Vagina (tissue), 2 donors: ENCODE results near the gene COPZ1. TPM values are rescaled to one million over a fixed set of nuclear protein-coding genes. Genes with fewer than 3 reads are reported as not detected.

Experiments
- DNase-seq, 2 donors: peaks; one replicate each; pipeline ENCODE4 v3.0.0-alpha.2; 2017; ENCODE audit errors: extremely low spot score in 2 of 2
- H3K27ac ChIP-seq: fragments of 200-600 bp; sonication (generic); one replicate; pipeline ENCODE4 v1.5.1; 2019
- H3K27me3 ChIP-seq: fragments of 200-600 bp; sonication (generic); one replicate; pipeline ENCODE4 v1.5.1; 2019
- H3K36me3 ChIP-seq, 2 donors: fragments of 200-600 bp; sonication (generic); one replicate each; pipeline ENCODE4 v1.5.1; 2017 to 2019
- H3K4me1 ChIP-seq: fragments of 200-600 bp; sonication (generic); one replicate; pipeline ENCODE4 v1.5.1; 2019
- H3K4me3 ChIP-seq, 2 donors: fragments of 200-600 bp; sonication (generic); 1 replicate in 1 of 2; 2 replicates in 1 of 2; pipeline ENCODE4 v1.5.1; 2016 to 2019
- H3K9me3 ChIP-seq: fragments of 200-600 bp; sonication (generic); one replicate; pipeline ENCODE4 v1.5.1; 2019
- CTCF ChIP-seq, 3 experiments: fragments of 450-650 bp in 2 of 3; fragments of 200-600 bp in 1 of 3; sonication (generic) in 1 of 3; IDR thresholded peaks; one replicate each; pipeline ENCODE4 v1.5.1; 2017 to 2019; ENCODE audit warnings: antibody characterized with exemption in 3 of 3, mild to moderate bottlenecking in 2 of 3, moderate library complexity in 2 of 3
- POLR2A ChIP-seq, 2 donors: fragments of 450-650 bp; IDR thresholded peaks; one replicate each; pipeline ENCODE4 v1.6.1; 2017; ENCODE audit warnings: antibody characterized with exemption in 2 of 2, mild to moderate bottlenecking in 2 of 2, moderate library complexity in 2 of 2
- POLR2AphosphoS5 ChIP-seq, 2 donors: sonication (generic); formaldehyde crosslinking; IDR thresholded peaks; one replicate each; pipeline ENCODE4 v1.9.0; 2017; ENCODE audit warnings: antibody characterized with exemption in 2 of 2, mild to moderate bottlenecking in 2 of 2, low read depth in 1 of 2; ENCODE audit not compliant: insufficient read depth in 1 of 2
- intact Hi-C: fragments of 100-400 bp; cut with DNase I; formaldehyde crosslinking; loops from one replicate; pipeline ENCODE4 v1.15.1; 2023
- total RNA-seq: library from RNA; depleted of rRNA; stranded (reverse); fragments of >200 nt; gene quantifications from one replicate; pipeline ENCODE4 v1.2.3, GENCODE V29; 2016

Gene COPZ1
- total RNA-seq, 1 donor from 2014 or later = 47.6 TPM

- intact Hi-C loops = no loop called here
- DNase-seq = no peak
- no peak for TF ChIP-seq CTCF (IDR thresholded peaks at IDR 0.05)
- TF ChIP-seq POLR2A (IDR thresholded peaks at IDR 0.05) = no peak
- TF ChIP-seq POLR2AphosphoS5 (IDR thresholded peaks at IDR 0.05; ENCODE audit: insufficient read depth in 1 of 2, low read depth in 1 of 2) = no peak
- no peak overlapping the region for H3K27ac ChIP-seq
- H3K36me3 ChIP-seq = no peaks in the 10 kb centered on the region
- H3K27me3 ChIP-seq = no peaks in the 10 kb centered on the region
- no peak overlapping the region for H3K4me3 ChIP-seq
- H3K9me3 ChIP-seq = no peaks in the 10 kb centered on the region
- peaks cover 12% of the 10 kb centered on the region for H3K4me1 ChIP-seq
Measured at GRCh38 chr12:54299515-54300224, 25.3 kb upstream of the COPZ1 start.

GRCh38 chr12:54300225-54300731 lies 24.7 kb upstream of the COPZ1 start:
- Histone ChIP-seq H3K27me3 (no peaks in the 10 kb centered on the region), H3K36me3 (no peaks in the 10 kb centered on the region), H3K4me1 (peaks cover 12% of the 10 kb centered on the region), H3K9me3 (no peaks in the 10 kb centered on the region), H3K4me3 (no peak overlapping the region), H3K27ac (no peak overlapping the region)
- intact Hi-C loops = no loop called here
- no peak for TF ChIP-seq POLR2AphosphoS5 (IDR thresholded peaks at IDR 0.05; ENCODE audit: insufficient read depth in 1 of 2, low read depth in 1 of 2)
- no peak for TF ChIP-seq POLR2A (IDR thresholded peaks at IDR 0.05)
- no peak for TF ChIP-seq CTCF (IDR thresholded peaks at IDR 0.05)
- DNase-seq = no peak

GRCh38 chr12:54300732-54301427 lies 24.1 kb upstream of the COPZ1 start, which contains the start of gene NFE2:
Gene NFE2 (minus strand): TSS chr12:54301015. CDS start chr12:54295248, 5,767 bp downstream.
- Histone ChIP-seq H3K27ac (no peak within 1 kb of the TSS), H3K4me3 (no peak within 1 kb of the TSS), H3K9me3 (no peaks in the 10 kb centered on the region), H3K4me1 (peaks cover 12% of the 10 kb centered on the region), H3K36me3 (no peaks in the 10 kb centered on the region), H3K27me3 (no peaks in the 10 kb centered on the region)
- no peak for DNase-seq
- TF ChIP-seq POLR2A (IDR thresholded peaks at IDR 0.05) = no peak
- no peak for TF ChIP-seq CTCF (IDR thresholded peaks at IDR 0.05)
- no peak for TF ChIP-seq POLR2AphosphoS5 (IDR thresholded peaks at IDR 0.05; ENCODE audit: insufficient read depth in 1 of 2, low read depth in 1 of 2)
- intact Hi-C loops = no loop called here

- intact Hi-C loops = no loop called here
- H3K27me3 ChIP-seq = no peaks in the 10 kb centered on the region
- TF ChIP-seq POLR2AphosphoS5 (IDR thresholded peaks at IDR 0.05; ENCODE audit: insufficient read depth in 1 of 2, low read depth in 1 of 2) (no peak), POLR2A (IDR thresholded peaks at IDR 0.05) (no peak), CTCF (IDR thresholded peaks at IDR 0.05) (no peak)
- no peak overlapping the region for H3K4me3 ChIP-seq
- DNase-seq = no peak
- H3K36me3 ChIP-seq = no peaks in the 10 kb centered on the region
- no peak overlapping the region for H3K27ac ChIP-seq
- H3K9me3 ChIP-seq = no peaks in the 10 kb centered on the region
- peaks cover 12% of the 10 kb centered on the region for H3K4me1 ChIP-seq
Measured at GRCh38 chr12:54301428-54302048, 23.4 kb upstream of the COPZ1 start.
